RCC 7860 (cell line): ENCODE data around the gene FAM83G.
"Not testable (repeated sequence)": the region's sequence is repeated elsewhere in the genome, so short reads cannot be mapped to it uniquely, and the experiment has no call there.

ENCODE experiments used
- DNase-seq: peaks from one replicate; pipeline ENCODE4 v3.0.0-alpha.2; 2015; ENCODE audit warnings: low spot score
- FAIRE-seq: peaks from 2 replicates; lab custom pipeline; 2012; peaks lifted over from hg19 to GRCh38; lab: Jason Lieb, UNC

The FAM83G gene

DNA sequence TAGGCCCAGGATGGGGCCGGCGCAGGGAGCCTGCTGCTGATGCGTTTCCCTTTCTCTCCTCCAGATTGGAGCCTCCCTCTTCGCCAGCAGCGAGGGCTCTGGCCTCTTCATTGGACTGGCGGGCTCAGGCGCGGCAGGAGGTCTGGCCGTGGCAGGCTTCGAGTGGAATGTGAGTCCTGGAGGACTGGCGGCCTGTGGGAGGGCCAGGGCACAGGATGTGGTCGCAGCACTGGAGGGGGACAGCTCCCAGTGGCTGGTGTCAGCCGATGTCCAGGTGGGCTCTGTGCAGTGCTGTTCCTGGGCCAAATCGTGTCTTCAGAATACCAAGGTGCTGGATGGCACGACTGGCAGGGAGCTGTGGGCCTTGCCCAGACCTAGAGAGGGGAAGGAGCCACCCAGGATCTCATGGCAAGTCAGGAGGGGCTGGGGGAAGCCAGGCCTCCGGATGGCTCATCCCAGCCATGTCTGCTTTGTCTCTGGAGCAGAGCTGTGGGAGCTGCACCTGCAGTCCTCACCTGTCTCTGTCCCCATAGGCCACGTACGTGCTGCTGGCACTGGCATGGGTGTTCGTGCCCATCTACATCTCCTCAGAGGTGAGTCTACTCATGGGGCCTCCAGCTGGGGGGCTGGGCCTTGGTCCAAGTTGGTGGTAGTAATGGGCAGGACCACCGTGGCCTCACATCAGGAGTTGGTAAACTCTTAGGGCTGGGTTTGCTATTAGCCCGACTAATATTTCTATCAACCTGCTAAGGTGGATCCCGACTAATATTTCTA lies 45.3 kb downstream of the FAM83G start:
- FAIRE-seq (no peak), DNase-seq (no peak)

DNA sequence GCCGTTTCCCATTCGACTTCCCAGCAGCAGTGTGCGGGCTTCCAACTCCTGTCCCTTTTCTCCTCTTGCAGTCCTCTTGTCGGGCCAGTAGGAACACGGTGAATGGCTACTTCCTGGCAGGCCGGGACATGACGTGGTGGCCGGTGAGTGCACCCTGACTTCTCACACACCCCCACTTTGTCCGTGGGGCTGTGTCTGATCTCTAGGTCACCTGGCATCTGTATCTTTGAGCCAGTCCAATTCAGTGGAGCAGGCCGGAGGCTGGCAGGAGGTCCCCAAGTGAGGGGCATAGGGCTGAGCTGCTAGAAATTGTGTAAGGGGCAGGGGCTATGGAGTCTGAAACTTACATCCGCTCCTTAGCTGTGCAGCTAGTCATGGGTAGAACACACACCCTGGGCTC lies 46.0 kb downstream of the FAM83G start:
- no peak for FAIRE-seq
- no peak for DNase-seq

DNA sequence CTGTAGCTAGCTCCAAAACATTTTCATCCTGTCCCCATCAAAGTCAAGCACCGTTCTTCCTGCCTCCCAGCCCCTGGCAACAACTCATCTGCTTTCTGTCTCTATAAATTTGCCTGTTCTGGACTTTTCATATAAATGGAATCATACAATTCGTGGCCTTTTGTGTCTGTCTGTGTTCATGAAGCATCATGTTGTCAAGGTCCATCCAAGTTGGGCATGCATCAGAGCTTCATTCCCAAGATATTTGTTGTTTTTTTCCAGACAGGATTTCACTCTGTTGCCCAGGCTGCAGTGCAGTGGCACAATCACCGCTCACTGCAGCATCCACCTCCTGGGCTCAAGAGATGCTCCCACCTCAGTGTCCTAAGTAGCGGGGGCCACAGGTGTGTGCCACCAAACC lies 46.7 kb downstream of the FAM83G start:
- FAIRE-seq (no peak), DNase-seq (no peak)

DNA sequence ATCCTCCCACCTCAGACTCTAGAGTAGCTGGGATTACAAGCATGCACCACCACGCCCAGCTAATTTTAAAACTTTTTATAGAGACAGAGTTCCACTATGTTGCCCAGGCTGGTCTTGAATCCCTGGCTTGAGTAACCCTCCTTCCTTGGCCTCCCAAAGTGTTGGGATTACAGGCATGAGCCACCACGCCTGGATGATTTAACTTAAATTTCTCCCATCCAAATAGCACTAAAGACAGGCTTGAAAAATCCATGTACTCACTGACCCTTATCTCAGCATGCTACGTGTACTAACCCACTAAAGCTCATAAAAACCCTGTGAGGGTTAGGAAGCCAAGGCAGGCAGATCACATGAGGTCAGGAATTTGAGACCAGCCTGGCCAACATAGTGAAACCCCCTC lies 48.0 kb downstream of the FAM83G start:
- FAIRE-seq, result no peak
- no peak for DNase-seq

DNA sequence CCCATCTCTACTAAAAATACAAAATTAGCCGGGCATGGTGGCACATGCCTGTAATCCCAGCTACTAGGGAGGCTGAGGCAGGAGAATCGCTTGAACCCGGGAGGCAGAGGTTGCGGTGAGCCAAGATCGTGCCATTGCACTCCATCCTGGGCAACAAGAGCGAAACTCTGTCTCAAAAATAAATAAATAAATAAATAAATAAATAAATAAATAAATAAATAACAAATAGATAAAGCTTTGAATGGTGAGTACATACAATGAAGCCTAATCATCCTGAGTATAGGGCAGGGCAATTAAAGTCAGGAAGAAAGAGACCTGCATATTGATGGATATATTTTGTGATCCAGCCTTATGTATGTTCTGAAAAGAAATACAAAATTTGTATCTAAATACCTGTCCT lies 48.5 kb downstream of the FAM83G start:
- not testable (repeated sequence) for DNase-seq, FAIRE-seq

DNA sequence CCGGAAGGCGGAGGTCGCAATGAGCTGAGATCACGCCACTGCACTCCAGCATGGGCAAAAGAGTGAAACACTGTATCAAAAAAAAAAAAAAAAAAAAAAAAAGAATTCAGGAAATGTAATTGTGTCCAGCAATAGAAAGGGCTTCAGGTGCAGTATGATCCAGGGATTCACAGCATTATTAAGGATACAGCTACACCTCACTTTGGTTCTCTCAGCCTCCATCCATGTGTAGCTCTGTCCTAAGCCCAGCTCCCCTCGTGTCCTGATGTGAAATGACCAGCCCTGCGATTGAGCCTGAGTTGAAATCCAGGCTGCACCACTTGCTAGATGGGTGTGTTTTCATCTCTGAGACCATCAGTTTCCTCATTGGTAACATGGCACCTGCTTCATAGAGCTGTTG lies 49.6 kb downstream of the FAM83G start:
- FAIRE-seq (no peak), DNase-seq (no peak)

DNA sequence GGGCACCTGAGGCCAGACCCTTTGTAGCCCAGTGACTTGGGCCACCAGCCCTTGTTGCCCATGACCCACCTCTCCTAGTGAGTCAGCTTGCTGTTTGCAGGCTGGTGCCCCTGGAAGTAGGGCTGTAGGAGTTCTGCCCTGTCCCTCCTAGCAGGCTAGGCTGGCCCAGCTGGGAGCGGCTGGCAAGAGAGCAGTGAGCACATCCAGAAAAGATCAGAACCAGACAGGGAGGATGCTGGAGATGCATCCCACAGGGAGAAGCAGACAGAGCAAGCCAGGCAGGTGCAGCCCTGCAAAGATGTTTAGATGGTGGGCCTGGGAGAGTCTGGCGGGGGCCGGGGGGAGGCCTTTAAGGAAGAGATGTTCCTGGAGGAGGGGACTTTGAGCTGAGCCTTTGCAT lies 50.2 kb downstream of the FAM83G start:
- DNase-seq (no peak), FAIRE-seq (no peak)

DNA sequence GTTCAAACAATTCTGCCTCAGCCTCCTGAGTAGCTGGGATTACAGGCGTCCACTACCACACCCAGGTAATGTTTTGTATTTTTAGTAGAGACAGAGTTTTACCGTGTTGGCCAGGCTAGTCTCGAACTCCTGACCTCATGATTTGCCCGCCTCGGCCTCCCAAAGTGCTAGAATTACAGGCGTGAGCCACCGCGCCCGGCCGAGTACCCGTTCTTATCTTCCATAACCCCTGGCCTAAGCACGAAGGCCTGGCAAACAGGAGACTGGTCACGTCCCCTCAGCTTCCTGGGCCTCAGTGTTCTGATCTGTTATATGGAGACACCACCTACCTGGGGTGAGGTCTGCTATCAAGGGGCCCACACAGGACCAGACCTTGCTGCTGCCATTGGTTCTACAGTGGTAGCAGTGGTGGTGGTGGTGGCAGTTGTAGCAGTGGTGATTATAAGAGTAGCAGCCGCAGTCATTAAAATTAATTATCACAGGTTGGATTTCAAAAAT lies 51.3 kb downstream of the FAM83G start:
- DNase-seq (no peak), FAIRE-seq (no peak)

DNA sequence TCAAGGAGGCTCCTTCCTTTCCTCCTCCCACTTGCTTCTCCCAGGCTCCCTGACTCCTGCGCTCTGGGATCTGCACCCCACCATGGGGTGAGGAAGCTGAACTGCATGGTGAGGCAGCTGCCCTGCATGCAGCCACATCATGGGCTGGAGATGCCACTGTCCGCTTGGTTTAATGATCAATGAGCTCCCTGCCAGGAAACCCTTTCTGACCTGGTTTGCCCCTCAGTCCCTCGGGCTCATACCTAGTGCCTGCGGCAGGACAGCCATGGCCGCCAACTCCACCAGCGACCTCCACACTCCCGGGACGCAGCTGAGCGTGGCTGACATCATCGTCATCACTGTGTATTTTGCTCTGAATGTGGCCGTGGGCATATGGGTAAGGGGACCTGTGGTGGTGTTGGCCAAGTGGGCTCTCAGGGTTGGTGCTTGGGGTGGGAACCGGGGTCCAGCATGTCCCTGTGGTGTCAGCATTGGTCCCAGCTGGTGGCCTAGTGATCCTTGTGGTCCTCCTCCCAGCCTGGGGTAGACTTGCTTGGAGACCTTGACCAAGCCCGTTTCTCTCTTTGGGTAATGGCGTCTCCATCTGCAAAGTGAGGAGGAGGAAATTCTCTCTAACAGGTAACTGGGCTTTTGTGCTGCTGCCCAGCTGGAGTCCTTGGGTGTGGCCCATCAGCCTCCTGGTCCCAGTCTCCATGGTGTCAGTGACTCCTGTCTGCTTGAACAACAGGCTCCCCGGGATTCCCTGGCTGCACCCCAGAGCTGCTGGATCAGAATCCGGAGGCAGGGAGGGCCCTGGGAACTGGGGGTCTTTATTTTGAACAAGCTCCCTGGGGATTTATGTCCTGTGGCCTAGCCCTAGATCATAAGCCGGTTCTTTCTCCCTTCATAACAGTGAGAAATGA lies 52.4 kb downstream of the FAM83G start, which contains the start of gene SLC5A10:
Gene SLC5A10, plus strand, starts transcription at position 225 of the 902 bp plus-strand sequence. Its CDS starts 41 bp downstream, at position 266.
- FAIRE-seq, result no peak
- DNase-seq, result peak; percentile 26

DNA sequence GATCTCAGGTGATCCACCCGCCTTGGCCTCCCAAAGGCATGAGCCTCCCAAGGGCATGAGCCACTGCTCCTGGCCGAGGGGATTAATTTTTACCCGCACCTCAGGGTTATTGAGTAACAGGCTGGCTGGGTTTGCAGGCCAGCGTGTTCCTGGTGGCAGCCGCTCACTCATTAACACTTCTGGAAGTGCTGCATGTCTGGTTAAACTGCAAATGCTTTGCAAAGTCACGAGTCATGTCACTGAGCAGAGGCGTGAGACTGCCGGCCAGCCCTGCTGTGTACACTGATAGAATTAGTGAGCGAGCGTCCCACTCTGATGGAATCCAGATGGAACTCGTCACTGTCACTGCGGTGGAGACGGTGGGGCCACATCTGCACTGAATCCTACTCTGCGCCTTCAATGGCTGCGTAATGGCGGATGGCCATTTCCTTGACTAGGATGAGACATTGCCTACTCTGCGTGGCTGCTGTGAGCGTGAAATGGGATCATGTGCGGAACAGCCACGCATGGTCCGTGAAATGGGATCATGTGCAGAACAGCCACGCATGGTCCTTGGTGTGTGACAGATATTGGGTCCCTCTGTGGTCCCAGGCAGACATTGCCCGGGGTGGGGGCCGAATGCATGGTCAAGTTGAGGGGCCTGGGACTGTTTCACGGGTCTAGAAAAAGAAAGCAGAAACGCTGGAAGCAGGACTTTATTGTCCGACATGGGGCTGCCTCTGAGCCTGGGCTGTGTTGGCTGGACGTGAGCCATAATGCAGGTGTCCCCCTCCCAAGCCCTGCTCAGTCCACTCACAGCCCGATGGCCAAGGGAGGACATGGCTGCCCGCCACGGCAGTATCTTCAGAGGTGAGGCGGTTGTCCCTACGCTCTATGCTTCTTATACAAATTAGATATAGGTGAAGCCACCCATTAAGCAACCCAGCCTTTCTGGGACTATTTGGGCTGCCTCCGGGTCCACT lies 53.3 kb downstream of the FAM83G start:
- peak; percentile 85 for FAIRE-seq
- DNase-seq, result peak; percentile 53

DNA sequence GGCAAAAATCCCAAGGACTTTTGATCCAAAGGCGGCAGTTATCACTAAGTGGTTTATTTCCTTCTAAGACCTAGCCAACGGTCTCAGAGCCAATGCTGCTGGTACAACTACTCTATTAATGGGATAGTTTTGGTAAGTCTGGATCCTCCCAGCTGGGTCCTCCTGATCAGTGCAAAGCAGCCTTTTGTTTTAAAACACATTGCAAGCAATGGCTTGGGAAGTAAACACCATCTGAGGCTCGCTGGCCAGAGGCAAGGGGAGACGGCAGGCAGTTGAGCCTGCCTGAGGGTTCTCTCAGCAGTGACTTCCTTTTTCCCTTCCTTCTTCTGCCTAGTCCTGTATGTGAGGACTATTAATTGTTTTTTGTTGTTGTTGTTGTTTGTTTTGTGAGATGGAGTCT lies 54.2 kb downstream of the FAM83G start:
- FAIRE-seq, result no peak
- no peak for DNase-seq

DNA sequence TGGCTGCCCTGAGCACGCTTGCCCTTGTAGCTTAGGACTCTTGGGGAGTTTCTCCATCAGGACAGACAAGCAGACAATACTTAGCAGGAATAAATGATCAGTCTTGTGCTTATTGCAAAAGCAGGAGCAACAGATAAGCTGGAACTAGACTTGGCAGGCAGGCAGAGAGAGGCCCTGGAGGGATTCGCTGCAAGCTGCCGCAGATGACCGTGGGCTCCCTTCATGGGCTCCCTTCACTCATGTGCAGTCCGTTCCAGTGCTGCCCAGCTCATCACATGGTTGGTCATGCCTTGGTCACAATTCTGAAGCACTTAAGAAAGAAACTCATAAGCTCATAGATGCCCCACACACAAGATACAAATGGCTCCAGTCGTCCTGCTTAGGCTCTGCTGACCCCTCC lies 55.0 kb downstream of the FAM83G start:
- FAIRE-seq (no peak), DNase-seq (no peak)

DNA sequence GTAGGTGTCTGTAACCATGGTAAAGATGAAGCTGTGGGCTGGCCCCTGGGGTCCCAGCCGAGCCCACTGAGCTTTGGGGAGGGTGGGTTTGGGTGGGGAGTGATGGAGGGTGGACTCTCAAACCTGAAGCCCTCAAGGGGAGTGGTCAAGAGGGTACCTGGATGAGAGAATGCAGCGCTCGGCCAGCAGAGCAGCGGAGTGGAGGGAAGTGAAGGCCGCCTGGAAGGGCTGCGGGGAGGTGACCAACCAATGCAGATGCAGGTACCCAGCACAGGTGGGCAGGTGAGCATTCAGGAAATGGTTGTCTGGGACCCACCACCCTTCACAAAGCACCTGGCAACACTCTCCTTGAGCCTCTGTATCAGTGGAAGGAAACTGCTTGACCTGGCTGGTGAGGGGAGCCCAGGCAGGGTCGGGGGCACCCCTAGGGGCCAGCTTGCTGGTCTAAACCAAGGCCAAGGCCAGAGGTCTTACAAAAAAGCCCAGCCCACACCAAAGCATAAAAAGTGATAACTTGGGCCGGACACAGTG lies 56.0 kb downstream of the FAM83G start:
- FAIRE-seq (no peak), DNase-seq (no peak)

DNA sequence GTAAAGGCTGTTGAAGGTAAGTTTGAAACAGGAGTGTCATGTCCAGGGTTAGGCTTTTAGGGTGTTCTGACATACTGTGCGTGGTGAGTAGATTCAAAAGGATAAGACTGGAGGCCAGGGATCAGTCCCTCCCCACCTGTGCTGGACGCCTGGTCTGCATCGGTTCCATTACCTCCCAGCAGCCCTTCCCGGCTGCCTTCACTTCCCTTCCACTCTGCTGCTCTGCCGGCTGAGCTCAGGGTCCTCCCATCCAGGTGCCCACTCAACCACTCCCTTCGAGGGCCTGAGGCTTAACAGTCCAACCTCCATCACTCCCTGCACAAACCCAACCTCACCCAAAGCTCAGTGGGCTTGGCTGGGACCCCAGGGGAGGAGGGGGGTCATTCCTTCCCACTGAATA lies 56.7 kb downstream of the FAM83G start:
- no peak for DNase-seq
- FAIRE-seq, result no peak

DNA sequence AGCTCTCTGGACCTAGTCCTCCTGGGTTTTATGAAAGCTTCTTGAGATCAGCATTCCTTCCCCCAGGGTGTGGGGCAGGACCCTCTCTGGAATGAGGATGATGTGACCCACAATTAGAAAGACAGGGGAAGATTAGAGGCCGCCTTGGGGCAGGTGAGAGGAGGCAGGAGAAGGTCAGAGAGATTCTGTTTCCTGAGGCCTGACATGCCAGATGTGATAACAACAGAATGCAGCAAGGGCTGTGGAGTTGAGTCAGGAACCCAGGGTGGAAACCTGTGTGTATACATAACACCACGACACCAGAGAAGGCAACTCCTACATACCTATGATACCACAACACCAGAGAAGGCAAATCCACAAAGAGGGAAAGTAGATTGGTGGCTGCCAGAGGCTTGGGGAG lies 58.0 kb downstream of the FAM83G start:
- no peak for FAIRE-seq
- no peak for DNase-seq

DNA sequence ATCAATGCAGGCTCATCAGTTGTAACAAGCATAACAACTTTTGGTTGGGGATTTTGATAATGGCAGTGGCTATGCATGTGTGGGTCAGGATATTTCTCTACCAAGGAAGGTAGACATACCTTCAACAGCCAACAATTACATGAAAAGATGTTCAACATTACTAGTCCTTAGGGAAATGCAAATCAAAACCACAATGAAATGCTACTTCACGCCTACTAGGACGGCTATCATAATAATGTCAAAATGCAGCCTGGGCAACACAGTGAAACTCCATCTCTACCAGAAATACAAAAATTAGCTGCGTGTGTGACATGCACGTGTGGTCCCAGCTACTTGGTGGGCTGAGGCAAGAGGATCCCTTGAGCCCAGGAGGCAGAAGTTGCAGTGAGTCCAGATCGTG lies 59.9 kb downstream of the FAM83G start:
- DNase-seq (no peak), FAIRE-seq (no peak)

DNA sequence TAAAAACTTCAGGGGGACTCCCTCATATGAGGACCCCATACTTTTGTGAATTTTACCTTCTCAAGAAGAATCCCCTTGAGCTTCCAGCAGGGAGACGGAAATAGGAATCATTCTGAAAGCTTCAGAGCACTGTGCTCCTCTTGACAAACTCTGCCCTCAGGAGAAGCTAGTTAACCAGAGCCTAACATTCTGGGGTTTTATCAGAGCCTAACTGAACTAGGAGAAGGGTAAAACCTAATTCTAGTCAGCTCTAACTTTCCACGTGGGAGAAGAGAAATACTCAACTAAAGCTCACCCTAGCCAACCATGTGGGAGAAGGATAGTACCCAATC lies 65.9 kb downstream of the FAM83G start:
- FAIRE-seq (no peak), DNase-seq (no peak)

DNA sequence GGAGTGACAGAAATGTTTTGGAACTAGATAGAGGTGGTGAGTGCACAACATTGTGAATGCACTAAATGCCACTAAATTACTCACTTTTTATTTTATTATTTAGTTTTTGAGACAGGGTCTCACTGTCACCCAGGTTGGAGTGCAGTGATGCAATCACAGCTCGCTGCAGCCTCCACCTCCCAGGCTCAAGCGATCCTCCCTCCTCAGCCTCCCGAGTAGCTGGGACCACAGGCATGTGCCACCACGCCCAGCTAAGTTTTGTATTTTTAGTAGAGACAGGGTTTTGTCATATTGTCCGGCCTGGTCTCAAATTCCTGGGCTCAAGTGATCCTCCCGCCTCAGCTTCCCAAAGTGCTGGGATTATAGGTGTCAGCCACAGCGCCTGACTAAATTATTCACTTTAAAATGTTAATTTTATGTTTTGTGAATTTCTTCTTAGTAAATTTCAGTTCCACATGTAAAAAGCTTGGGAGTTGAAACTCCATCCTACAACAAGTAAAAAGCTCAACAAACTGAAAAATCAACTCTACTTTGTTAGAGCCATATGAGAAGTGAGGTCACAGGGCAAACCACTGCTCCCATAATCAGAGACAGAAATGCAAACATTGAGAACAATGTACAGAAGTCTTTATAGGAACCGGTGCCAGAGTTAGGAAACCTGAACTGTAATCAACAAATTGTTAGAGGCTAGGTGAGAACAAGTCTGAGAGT lies 66.4 kb downstream of the FAM83G start:
- DNase-seq (no peak), FAIRE-seq (no peak)

DNA sequence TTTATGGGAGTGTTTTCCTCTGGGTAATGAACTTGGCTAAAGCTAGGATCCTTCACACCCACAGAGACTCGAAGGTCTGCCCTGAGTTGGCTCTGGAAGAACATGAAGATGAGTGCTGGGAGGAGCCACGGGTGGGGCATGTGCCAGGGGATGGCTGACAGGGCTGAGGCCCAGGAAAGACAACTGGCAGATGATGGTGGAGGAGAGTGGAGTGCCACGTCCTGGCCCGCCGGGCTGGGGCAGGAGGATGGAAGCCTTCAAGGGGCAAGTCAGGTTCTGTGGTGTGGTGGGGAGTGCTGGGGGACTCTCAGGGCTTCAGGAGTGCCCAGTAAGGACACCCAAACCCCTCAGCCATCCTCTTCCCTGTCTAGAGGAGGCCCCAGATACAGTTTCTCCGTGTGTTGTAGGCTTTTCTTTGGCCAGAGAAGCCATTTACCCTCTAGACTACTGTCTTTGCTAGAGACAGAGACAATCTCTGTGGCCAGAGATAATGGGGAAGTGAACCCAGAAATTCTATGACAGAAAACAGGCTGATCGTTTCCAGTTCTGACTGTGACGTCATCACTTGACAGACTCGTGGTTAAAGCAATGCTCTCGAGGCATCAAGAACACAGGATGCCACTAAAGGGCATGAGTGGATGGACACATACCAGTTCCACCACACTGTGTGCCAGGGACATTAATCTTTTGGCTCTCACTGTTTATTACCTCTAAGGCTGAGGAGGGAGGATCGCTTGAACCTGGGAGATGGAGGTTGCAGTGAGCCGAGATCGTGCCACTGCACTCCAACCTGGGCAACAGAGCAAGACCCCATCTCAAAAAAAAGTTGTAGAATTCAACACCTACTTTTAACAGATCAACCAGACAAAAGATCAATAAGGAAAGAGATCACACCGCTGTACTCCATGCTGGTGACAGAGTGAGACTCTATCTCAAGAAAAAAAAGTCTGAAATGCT lies 71.2 kb downstream of the FAM83G start:
- DNase-seq (no peak), FAIRE-seq (no peak)
